AG04449 (cell line): Measurements from ENCODE around the gene SF3A2.

Source experiments
- CTCF ChIA-PET: fragments of 350-600 bp; formaldehyde crosslinking; extraction: SDS; loops from one replicate; lab custom pipeline; 2021; ENCODE audit warnings: antibody characterized with exemption; lab: Yijun Ruan, JAX
- POLR2A ChIA-PET: fragments of 400-600, 350-600 bp; formaldehyde crosslinking; extraction: SDS; loops from one replicate; lab custom pipeline; 2020; ENCODE audit warnings: antibody characterized with exemption, inconsistent platforms; lab: Yijun Ruan, JAX
- DNase-seq: peaks from one replicate; pipeline ENCODE4 v3.0.0-alpha.2; 2010; ENCODE audit warnings: low read depth, low spot score
- H3K4me3 ChIP-seq: 2 replicates; pipeline ENCODE4 v1.5.1; 2011; ENCODE audit warnings: low read depth, mild to moderate bottlenecking, control low read depth, low read length
- TF ChIP-seq, protein P1 (sequence below): IDR thresholded peaks from one replicate; pipeline ENCODE4 v1.5.1; 2011; ENCODE audit warnings: mild to moderate bottlenecking, moderate library complexity, low read length, control low read depth, inconsistent platforms; ENCODE audit not compliant: insufficient read depth; ENCODE audit errors: missing control alignments

SF3A2 gene

DNA sequence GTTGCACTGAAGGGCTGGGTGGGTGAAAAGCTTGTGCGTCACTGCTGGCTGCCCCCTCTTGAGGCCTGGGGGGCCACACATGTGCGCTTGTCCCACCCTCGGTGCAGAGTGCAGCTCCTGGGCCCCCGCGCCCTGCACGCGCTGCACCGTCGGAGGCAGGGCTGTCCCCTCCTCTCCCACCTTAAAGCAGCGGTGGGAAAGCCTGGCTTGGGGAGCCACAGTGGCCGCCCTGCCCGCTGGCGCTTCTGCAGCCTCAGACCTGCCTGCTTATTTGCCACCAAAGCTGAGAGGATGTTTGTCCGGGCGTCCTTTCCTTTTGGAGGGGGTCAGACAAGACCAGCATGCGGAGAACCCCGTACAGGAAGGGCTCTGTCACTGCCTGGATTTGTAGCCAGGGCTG lies 27.2 kb upstream of the SF3A2 start:
- CTCF ChIA-PET = interaction anchor here (1.2 to 2.3 kb wide), 6 partner anchors 14 to 105 kb away, joined by 3 to 9 read pairs (median 3); partner anchors contain the start of gene PLEKHJ1
- TF ChIP-seq, protein P1, sequence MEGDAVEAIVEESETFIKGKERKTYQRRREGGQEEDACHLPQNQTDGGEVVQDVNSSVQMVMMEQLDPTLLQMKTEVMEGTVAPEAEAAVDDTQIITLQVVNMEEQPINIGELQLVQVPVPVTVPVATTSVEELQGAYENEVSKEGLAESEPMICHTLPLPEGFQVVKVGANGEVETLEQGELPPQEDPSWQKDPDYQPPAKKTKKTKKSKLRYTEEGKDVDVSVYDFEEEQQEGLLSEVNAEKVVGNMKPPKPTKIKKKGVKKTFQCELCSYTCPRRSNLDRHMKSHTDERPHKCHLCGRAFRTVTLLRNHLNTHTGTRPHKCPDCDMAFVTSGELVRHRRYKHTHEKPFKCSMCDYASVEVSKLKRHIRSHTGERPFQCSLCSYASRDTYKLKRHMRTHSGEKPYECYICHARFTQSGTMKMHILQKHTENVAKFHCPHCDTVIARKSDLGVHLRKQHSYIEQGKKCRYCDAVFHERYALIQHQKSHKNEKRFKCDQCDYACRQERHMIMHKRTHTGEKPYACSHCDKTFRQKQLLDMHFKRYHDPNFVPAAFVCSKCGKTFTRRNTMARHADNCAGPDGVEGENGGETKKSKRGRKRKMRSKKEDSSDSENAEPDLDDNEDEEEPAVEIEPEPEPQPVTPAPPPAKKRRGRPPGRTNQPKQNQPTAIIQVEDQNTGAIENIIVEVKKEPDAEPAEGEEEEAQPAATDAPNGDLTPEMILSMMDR = no peak
- DNase-seq = no peak
- POLR2A ChIA-PET = interaction anchor here (0.6 to 1.1 kb wide), 3 partner anchors 12 to 213 kb away, joined by 3 to 4 read pairs (median 3); partner anchors contain the start of gene AP3D1
- H3K4me3 ChIP-seq = no peak overlapping the region

DNA sequence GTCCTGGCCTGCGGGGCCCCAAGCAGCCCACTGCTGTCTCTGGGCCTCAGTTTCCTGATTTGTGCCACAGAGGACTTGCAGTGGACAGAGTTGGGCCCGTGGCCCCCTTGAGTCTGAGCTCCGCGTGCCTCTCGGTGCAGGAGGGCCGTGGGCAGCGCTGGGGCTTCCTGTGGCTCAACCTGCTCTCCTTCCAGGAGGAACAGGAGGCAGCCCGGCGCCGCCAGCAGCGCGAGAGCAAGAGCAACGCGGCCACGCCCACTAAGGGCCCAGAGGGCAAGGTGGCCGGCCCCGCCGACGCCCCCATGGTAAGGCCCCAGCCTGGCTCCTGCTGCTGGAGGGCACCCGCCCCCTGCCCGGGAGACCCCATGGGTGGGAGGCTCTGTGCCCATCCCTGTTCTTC lies 26.4 kb upstream of the SF3A2 start:
- ChIA-PET POLR2A (interaction anchor here (0.8 kb wide), 1 partner anchor 12 kb away, joined by 3 read pairs; no protein-coding TSS in a partner anchor), CTCF (no interaction called here)
- TF ChIP-seq, protein P1 = no peak
- H3K4me3 ChIP-seq = no peak overlapping the region
- DNase-seq = no peak

DNA sequence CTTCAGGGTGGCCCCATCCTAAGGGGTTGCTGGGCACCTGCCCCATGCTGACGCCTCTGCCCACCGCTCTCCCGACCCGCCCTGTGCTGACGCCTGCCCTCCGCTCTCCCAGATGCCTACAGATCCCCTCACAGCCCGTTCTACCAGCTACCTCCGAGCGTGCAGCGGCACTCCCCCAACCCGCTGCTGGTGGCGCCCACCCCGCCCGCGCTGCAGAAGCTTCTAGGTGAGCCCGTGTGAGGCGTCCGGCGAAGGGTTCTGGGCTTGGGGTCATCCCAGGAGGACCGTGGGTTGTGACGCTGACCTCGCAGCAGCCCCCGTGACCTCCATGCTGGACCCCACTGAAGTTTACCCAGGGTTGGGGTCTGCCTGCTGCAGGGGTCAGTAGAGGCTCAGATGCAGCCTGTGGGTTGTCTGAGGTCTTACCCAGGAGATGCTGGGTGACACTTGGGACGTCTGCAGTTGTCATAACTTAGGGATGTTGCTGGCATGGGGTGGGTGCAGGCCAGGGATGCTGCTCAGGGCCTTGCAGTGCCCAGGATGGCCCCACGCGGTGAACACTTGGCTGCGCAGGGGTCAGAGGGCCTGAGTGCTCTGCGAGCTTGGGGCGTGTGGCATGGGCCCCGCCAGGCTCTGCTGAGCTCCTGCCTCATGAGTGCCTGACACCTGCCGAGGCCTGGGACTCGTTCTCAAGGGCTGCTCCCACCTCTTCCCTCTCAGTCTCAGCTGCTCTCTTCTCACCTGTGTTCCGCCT lies 25.5 kb upstream of the SF3A2 start:
- ChIA-PET CTCF (interaction anchor here (1.5 kb wide), 1 partner anchor 11 kb away, joined by 3 read pairs; no protein-coding TSS in a partner anchor), POLR2A (interaction anchor here (1.4 kb wide), 1 partner anchor 19 kb away, joined by 4 read pairs; no protein-coding TSS in a partner anchor)
- DNase-seq = no peak
- TF ChIP-seq, protein P1 = no peak
- no peak overlapping the region for H3K4me3 ChIP-seq

DNA sequence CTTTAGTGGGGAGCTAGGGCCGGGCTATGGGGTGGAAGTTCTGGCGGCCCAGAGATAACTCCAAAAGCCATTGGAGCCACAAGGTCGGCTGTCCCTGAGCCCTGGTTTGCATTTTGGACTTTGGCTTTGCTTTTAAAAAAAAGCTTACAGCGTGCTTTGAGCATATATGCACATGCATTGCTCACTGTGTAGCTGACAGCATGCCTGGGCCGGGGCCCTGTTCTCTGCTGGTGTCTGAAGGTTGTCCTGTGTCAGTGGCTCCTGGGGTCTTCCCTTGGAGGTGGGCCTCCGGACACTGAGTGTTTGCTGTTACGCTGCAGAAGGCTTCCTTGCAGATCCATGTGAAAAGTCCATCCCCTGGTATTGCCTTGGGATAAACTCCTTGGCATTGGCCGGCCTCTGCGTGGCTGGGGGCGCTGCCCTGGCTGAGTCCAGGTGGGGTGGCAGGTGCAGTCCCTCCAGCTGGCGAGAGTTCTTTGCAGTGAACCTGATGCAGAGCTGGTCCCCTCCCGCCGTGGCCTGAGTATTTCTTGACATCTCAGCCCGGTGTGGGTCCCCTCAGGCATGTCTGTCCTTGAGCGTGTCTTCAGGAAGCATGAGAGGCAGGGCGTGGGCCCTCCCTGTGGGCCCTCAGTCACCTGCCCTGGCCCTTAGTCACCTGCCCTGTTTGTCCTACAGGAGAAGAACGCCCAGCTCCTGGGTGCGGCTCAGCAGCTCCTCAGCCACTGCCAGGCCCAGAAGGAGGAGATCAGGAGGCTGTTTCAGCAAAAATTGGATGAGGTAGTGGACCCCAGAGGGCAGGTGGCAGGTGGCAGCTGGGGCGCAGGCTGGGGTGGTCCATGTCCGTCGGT lies 23.5 kb upstream of the SF3A2 start:
- no peak for DNase-seq
- TF ChIP-seq, protein P1 = no peak
- H3K4me3 ChIP-seq = no peak overlapping the region
- POLR2A ChIA-PET = interaction anchor here (1.4 kb wide), 1 partner anchor 17 kb away, joined by 4 read pairs; no protein-coding TSS in a partner anchor
- CTCF ChIA-PET = interaction anchor here (0.9 to 1.3 kb wide), 5 partner anchors 9 to 27 kb away, joined by 3 to 5 read pairs (median 3); partner anchors contain the start of gene PLEKHJ1

DNA sequence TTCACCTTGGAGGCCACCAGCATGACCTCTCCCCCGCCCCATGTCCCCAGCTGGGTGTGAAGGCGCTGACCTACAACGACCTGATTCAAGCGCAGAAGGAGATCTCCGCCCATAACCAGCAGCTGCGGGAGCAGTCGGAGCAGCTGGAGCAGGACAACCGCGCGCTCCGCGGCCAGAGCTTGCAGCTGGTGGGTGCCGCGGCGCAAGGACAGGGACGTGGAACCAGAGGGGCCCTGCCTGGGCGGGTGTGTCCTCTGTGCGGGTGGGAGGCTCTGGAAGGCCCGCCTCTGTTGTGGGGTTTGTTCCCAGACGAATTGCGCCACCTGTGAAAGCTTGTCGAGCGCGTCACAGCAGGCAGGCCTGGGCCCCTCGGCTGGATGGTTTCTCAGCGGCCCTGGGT lies 22.8 kb upstream of the SF3A2 start:
- DNase-seq = no peak
- H3K4me3 ChIP-seq = no peak overlapping the region
- TF ChIP-seq, protein P1 = no peak
- POLR2A ChIA-PET = no interaction called here
- CTCF ChIA-PET = interaction anchor here (0.9 to 3.0 kb wide), 6 partner anchors 8 to 58 kb away, joined by 3 to 9 read pairs (median 4); partner anchors contain the start of gene PLEKHJ1
